Transverse colon (tissue), 4 donors: ENCODE data around the gene PRF1.
"Not testable (repeated sequence)": the region's sequence is repeated elsewhere in the genome, so short reads cannot be mapped to it uniquely, and the experiment has no call there.

ENCODE experiments used
- CTCF ChIP-seq, 5 experiments: fragments of 200-600 bp in 3 of 5; fragments of 450-650 bp in 2 of 5; sonication (generic) in 3 of 5; IDR thresholded peaks; 1 replicate in 2 of 5; 2 replicates in 3 of 5; pipeline ENCODE4 v1.5.1; 2016 to 2017; ENCODE audit warnings: antibody characterized with exemption in 5 of 5, inconsistent platforms in 3 of 5, mild to moderate bottlenecking in 2 of 5, moderate library complexity in 1 of 5
- EP300 ChIP-seq: sonication (generic); formaldehyde crosslinking; IDR thresholded peaks from one replicate; pipeline ENCODE4 v1.6.1; 2017; ENCODE audit warnings: antibody characterized with exemption, low read depth
- POLR2AphosphoS5 ChIP-seq, 3 donors: sonication (generic); formaldehyde crosslinking; IDR thresholded peaks; one replicate each; pipeline ENCODE4 v1.6.1; 2016; ENCODE audit warnings: antibody characterized with exemption in 3 of 3

- not testable (repeated sequence) for TF ChIP-seq POLR2AphosphoS5 (IDR thresholded peaks at IDR 0.05); EP300; CTCF (IDR thresholded peaks at IDR 0.05)
Observed at GRCh38 chr10:70643272-70643671, 40.7 kb upstream of the PRF1 start.
